Heart left ventricle (tissue), 16 donors: ENCODE data around the gene PRG3. TPM values are rescaled to one million over a fixed set of nuclear protein-coding genes. Genes with fewer than 3 reads are reported as not detected.
A peak's percentile ranks its signal among the peaks of the same experiment; 100 is the strongest.

Source experiments
- ATAC-seq, 4 donors: fragments of 200-7000 bp; cut with Tn5 transposase; one replicate each; pipeline ENCODE4 v1.9.1; 2020 to 2022; ENCODE audit warnings: moderate library complexity in 4 of 4, mild to moderate bottlenecking in 3 of 4, moderate number of reproducible peaks in 1 of 4
- DNase-seq, 5 donors: peaks; one replicate each; pipeline ENCODE4 v3.0.0-alpha.2; 2020
- H3K27ac ChIP-seq, 12 donors: fragments of 200-600 bp; sonication (generic) in 4 of 12; one replicate each; pipeline versions ENCODE4 v1.5.0 to v1.8.0; 2016 to 2022; ENCODE audit warnings: mild to moderate bottlenecking in 2 of 12
- H3K27me3 ChIP-seq, 9 donors: fragments of 200-600 bp; sonication (generic) in 2 of 9; one replicate each; pipeline versions ENCODE4 v1.5.1 to v1.8.0; 2016 to 2022; ENCODE audit warnings: mild to moderate bottlenecking in 3 of 9
- H3K36me3 ChIP-seq, 9 donors: fragments of 200-600 bp; sonication (generic) in 2 of 9; one replicate each; pipeline versions ENCODE4 v1.5.0 to v1.8.0; 2018 to 2022; ENCODE audit warnings: mild to moderate bottlenecking in 2 of 9
- H3K4me1 ChIP-seq, 12 donors: fragments of 200-600 bp; sonication (generic) in 4 of 12; one replicate each; pipeline versions ENCODE4 v1.5.0 to v1.8.0; 2016 to 2022; ENCODE audit warnings: mild to moderate bottlenecking in 3 of 12
- H3K4me3 ChIP-seq, 12 donors: fragments of 200-600 bp; sonication (generic) in 4 of 12; one replicate each; pipeline versions ENCODE4 v1.5.0 to v1.8.0; 2017 to 2022; ENCODE audit warnings: mild to moderate bottlenecking in 9 of 12, moderate library complexity in 4 of 12
- H3K9me3 ChIP-seq, 12 donors: fragments of 200-600 bp; sonication (generic) in 4 of 12; one replicate each; pipeline versions ENCODE4 v1.5.0 to v1.8.0; 2016 to 2022; ENCODE audit warnings: mild to moderate bottlenecking in 1 of 12
- CTCF ChIP-seq, 12 donors: fragments of 200-600 bp; sonication (generic) in 4 of 12; IDR thresholded peaks; one replicate each; pipeline versions ENCODE4 v1.5.0 to v1.8.0; 2018 to 2022; ENCODE audit warnings: antibody characterized with exemption in 12 of 12, mild to moderate bottlenecking in 5 of 12
- POLR2A ChIP-seq, 2 donors: fragments of 450-650 bp; IDR thresholded peaks; one replicate each; pipeline ENCODE4 v1.6.1; 2017; ENCODE audit warnings: antibody characterized with exemption in 2 of 2, mild to moderate bottlenecking in 2 of 2, moderate library complexity in 2 of 2
- whole genome bisulfite sequencing, 4 donors: extraction: QIAGEN DNeasy Blood & Tissue Kit in 2 of 4; methylation state at CpG; one replicate each; pipeline versions ENCODE4 v1.1.5 to v1.1.7; 2013 to 2018; 5-methylcytosine and 5-hydroxymethylcytosine counted together
- intact Hi-C, 10 donors: fragments of 100-400 bp; cut with DNase I; formaldehyde crosslinking; loops; one replicate each; pipeline versions ENCODE4 v1.11.1 to v1.14.2; 2022
- polyA plus RNA-seq, 2 donors: library from polyadenylated mRNA; stranded (reverse); fragments of 200-250 nt; gene quantifications; one replicate each; pipeline ENCODE4 v1.2.3, GENCODE V29; 2013
- total RNA-seq, 9 donors: library from RNA; depleted of rRNA in 2 of 9; stranded (reverse); fragments of >200 nt in 2 of 9; fragmentation: NEBNext Ultra II Directional in 3 of 9; extraction: Animal tissue kit (Norgen Biotek cat#: 25700) in 3 of 9; gene quantifications; one replicate each; pipeline versions ENCODE4 v1.1.0 to v1.2.4, GENCODE V29; 2016 to 2023
- donor health status: ischemic (EF 13 %, LVEDD 7.1; RV severe dilation, severe dysfunction).
- donor health status: healthy with polysubstance abuse.
- donor health status: DM: no; HTN: yes; CAD: no.
- donor health status: DM: no; HTN: no; CAD: no.
- donor health status: ischemic (EF 25% LVEDD 6.9; RV normal size, moderate dysfunction).
- donor health status: ischemic (EF 25% LVEDD 5.7; RV mildly dilated, moderate dysfunction).
- donor health status: healthy.
- donor health status: DM: yes; HTN: yes; CAD: no.
- donor health status: ischemic (EF 35%, LVEDD 5.7; RV mildly dilated, moderate dysfunction).
- donor health status: nonischemic (EF 11% LVEDD 7.7; RV severe dilation, severe dysfunction).
- donor health status: DM: yes; HTN: yes; CAD: no.
- donor health status: PGD.
- donor health status: ischemic (EF 29% LVEDD 5.4; RV normal size, mild dysfunction).
- donor health status: nonischemic (EF 23%, LVEDD 6.1; RV moderate dilation, normal function).

The PRG3 gene
- total and polyA plus RNA-seq, 11 donors: not detected

DNA sequence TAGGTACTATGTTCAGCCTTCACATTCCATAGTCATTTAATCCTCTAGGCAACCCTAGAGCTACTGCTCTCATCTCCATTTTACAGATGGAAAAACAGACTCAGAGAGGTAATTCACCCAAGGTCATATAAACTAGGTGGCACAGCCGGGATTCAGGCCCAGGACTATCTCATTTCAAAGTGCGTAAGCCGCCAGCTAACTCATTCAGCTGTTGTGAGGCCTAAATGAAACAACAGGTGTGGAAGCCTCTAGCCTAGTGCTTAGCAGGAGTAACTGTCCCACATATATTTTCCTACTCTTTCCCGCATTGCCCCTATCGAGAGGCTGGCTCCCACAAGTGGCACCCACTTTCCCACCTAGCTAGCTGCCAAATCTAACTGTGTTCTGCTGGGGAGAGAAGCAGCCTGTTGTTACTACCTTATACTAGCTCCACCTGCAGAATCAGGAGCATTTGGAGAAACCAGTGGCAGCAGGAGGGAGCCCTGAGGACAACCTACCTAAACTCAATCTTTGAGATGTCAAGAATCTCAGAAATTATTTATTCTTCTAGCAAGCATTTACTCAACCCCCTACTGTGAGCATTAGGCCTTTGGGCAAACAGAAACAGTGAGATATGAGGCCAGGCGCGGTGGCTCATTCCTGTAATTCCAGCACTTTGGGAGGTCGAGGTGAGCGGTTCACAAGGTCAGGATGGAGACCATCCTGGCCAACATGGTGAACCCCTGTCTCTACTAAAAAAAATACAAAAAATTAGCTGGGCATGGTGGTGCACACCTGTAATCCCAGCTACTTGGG, 20.9 kb downstream of the PRG3 start:
- no peak for TF ChIP-seq POLR2A (IDR thresholded peaks at IDR 0.05)
- no peak for TF ChIP-seq CTCF (IDR thresholded peaks at IDR 0.05)
- WGBS, 4 donors: 91 to 93% (median 92%) methylated on average over 9 of the region's 9 CpGs
- no peak for ATAC-seq
- intact Hi-C loops: loop anchor here in 1 of 10 donors (10.0 kb wide), 1 partner anchor 515 kb away; no protein-coding TSS in a partner anchor
- no peaks in the 10 kb centered on the region for H3K9me3 ChIP-seq
- DNase-seq: no peak
- H3K36me3 ChIP-seq: no peaks in the 10 kb centered on the region
- H3K4me3 ChIP-seq: no peak overlapping the region
- H3K4me1 ChIP-seq: peaks cover 0 to 23% (median 14%) of the 10 kb centered on the region in 12 donors
- H3K27me3 ChIP-seq: peaks cover 0 to 4% (median 0%) of the 10 kb centered on the region in 9 donors
- H3K27ac ChIP-seq: no peak overlapping the region

DNA sequence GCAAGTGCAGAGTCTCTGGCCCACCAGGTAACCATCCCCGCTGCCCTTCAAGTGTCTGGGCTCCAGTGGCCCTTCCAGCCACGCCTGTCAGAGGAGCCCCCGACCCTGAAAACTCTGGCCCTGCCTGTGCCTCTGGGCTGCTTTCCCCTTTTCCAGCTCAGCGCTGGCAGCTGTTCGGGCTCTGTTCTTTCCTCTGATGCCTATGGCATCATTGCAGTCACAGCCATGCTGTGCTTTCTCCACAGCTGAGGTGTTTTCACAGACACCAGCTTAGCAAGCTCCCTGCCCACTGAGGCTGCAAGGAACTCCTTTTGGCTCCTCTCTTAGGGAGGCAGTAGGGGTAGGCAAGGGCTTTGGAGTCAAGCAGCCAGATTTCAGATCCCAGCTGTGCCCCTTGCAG, 21.6 kb downstream of the PRG3 start:
- peak overlapping the region in 1 of 12 donors; percentile 38 for H3K27ac ChIP-seq
- H3K27me3 ChIP-seq: peaks cover 0 to 4% (median 0%) of the 10 kb centered on the region in 9 donors
- H3K36me3 ChIP-seq: no peaks in the 10 kb centered on the region
- H3K4me3 ChIP-seq: no peak overlapping the region
- DNase-seq (no peak), ATAC-seq (peak in 2 of 4 donors; percentile 6 to 14)
- TF ChIP-seq POLR2A (IDR thresholded peaks at IDR 0.05): no peak
- TF ChIP-seq CTCF (IDR thresholded peaks at IDR 0.05): no peak
- H3K4me1 ChIP-seq: peaks cover 0 to 30% (median 16%) of the 10 kb centered on the region in 12 donors
- intact Hi-C loops: loop anchor here in 1 of 10 donors (10.0 kb wide), 1 partner anchor 515 kb away; no protein-coding TSS in a partner anchor
- 83 to 90% (median 87%) methylated on average over 3 to 5 of the region's 5 CpGs for WGBS, 4 donors
- H3K9me3 ChIP-seq: no peaks in the 10 kb centered on the region

DNA sequence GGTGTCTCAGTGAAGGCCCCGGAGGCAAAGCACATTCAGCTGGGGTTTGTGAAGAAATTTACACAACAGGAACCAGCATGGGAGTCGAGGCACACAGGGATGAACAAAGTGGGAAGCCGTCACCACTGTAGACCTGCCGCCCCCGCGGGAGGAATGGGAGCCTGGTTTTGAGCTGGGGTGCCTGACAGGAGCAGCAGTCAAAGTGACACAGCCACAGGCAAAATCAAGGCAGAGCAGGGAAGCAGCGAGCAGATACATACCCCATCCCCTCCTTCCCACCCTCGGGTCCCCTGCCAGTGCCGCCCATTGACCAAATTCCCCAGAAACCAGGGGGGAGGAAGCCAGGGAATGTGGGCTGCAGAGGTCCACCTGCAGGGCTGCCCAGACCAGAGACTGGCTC, 22.0 kb downstream of the PRG3 start:
- intact Hi-C loops: loop anchor here in 1 of 10 donors (10.0 kb wide), 1 partner anchor 514 kb away; no protein-coding TSS in a partner anchor
- H3K9me3 ChIP-seq: no peaks in the 10 kb centered on the region
- H3K27ac ChIP-seq: peak overlapping the region in 2 of 12 donors; percentile 38 to 39
- DNase-seq: no peak
- TF ChIP-seq POLR2A (IDR thresholded peaks at IDR 0.05) (no peak), CTCF (IDR thresholded peaks at IDR 0.05) (no peak)
- peaks cover 0 to 31% (median 16%) of the 10 kb centered on the region in 12 donors for H3K4me1 ChIP-seq
- ATAC-seq: no peak
- WGBS, 4 donors: 76 to 80% (median 77%) methylated on average over 7 to 9 of the region's 9 CpGs
- H3K27me3 ChIP-seq: peaks cover 0 to 4% (median 0%) of the 10 kb centered on the region in 9 donors
- no peaks in the 10 kb centered on the region for H3K36me3 ChIP-seq
- no peak overlapping the region for H3K4me3 ChIP-seq

DNA sequence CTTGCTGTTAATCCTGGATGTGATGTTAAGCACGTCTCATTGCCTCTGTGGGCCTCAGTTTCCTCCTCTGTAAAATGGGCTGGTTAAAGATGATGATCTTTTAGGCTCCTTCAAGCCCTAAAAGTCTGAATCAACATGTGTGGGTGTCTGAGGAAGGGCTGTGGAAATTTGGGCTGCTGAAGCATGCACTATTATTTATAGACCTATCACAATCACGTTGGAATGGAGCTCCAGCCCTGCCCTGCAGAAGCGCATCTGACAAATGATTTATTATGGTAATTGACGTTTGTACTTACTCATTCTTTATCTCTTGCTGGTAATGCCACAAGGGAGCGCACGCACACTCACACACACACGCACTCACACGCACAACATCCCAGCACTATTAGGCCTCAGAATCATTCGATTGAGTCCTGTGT, 22.4 kb downstream of the PRG3 start:
- no peak for TF ChIP-seq CTCF (IDR thresholded peaks at IDR 0.05)
- TF ChIP-seq POLR2A (IDR thresholded peaks at IDR 0.05): no peak
- peak in 1 of 5 donors; percentile 51 for DNase-seq
- Histone ChIP-seq H3K9me3 (no peaks in the 10 kb centered on the region), H3K27me3 (peaks cover 0 to 4% (median 0%) of the 10 kb centered on the region in 9 donors), H3K4me3 (no peak overlapping the region), H3K27ac (peak overlapping the region in 4 of 12 donors; percentile 8 to 38 (median 20)), H3K4me1 (peaks cover 0 to 31% (median 16%) of the 10 kb centered on the region in 12 donors), H3K36me3 (no peaks in the 10 kb centered on the region)
- intact Hi-C loops: loop anchor here in 1 of 10 donors (10.0 kb wide), 1 partner anchor 514 kb away; no protein-coding TSS in a partner anchor
- peak; percentile 62 to 85 (median 81) for ATAC-seq
- 62 to 72% (median 71%) methylated on average over 9 of the region's 9 CpGs for WGBS, 4 donors
